ENCODE results near the gene SREBF1. TPM values are rescaled to one million over a fixed set of nuclear protein-coding genes. Genes with fewer than 3 reads are reported as not detected.

SREBF1 gene
- polyA plus RNA-seq, 1 of the 3 experiments (the other 2 are of a cell fraction), result 20.4 TPM

GRCh38 chr17:17772231-17772630 is 64.6 kb downstream of the SREBF1 start:
- H3K9ac ChIP-seq, result no peak overlapping the region
- H3K27ac ChIP-seq (ENCODE audit: low read depth in 2 of 2, low read length in 1 of 2), result no peak overlapping the region
- no peaks in the 10 kb centered on the region for H3K9me2 ChIP-seq
- CTCF ChIA-PET, result interaction anchor here (1.2 kb wide), 1 partner anchor 22 kb away, joined by 3 read pairs; no protein-coding TSS in a partner anchor
- H3K36me3 ChIP-seq (replicated peaks in 1 of 2; ENCODE audit: control insufficient read depth in 1 of 2, insufficient read depth in 2 of 2, low read length in 1 of 2), result no peaks in the 10 kb centered on the region
- TF ChIP-seq PBX3 (IDR thresholded peaks at IDR 0.05) (no peak), SMC3 (IDR thresholded peaks at IDR 0.05; ENCODE audit: low read depth, low read length) (no peak), RFX5 (IDR thresholded peaks at IDR 0.05; ENCODE audit: low read length) (no peak), MAX (IDR thresholded peaks at IDR 0.05; ENCODE audit: low read depth) (no peak), USF2 (IDR thresholded peaks at IDR 0.05; ENCODE audit: borderline replicate concordance, low read depth, low read length) (no peak), RCOR1 (IDR thresholded peaks at IDR 0.05; ENCODE audit: low read length) (no peak), TEAD4 (IDR thresholded peaks at IDR 0.05; ENCODE audit: borderline replicate concordance, insufficient read depth) (no peak), ELF1 (IDR thresholded peaks at IDR 0.05) (no peak), EZH2phosphoT487 (IDR thresholded peaks at IDR 0.05; ENCODE audit: borderline replicate concordance, low read depth) (no peak), NFIC (IDR thresholded peaks at IDR 0.05; ENCODE audit: borderline replicate concordance) (no peak), FOXJ3 (CRISPR knock-in tag; IDR thresholded peaks at IDR 0.05) (no peak), POLR2AphosphoS5 (IDR thresholded peaks at IDR 0.05; ENCODE audit: low read depth, low read length) (no peak), FOSL2 (IDR thresholded peaks at IDR 0.05; ENCODE audit: borderline replicate concordance, low read depth) (no peak), CHD2 (IDR thresholded peaks at IDR 0.05; ENCODE audit: low read length, partially characterized antibody) (no peak), REST (IDR thresholded peaks at IDR 0.05; ENCODE audit: low read depth, low read length) (no peak), NRF1 (IDR thresholded peaks at IDR 0.05; ENCODE audit: low read depth, low read length) (no peak), YY1 (IDR thresholded peaks at IDR 0.05; ENCODE audit: low read depth) (no peak), TCF12 (IDR thresholded peaks at IDR 0.05) (no peak), SIN3A (IDR thresholded peaks at IDR 0.05; ENCODE audit: borderline replicate concordance, low read depth, low read length) (no peak)
- 80% methylated on average over 3 of the region's 3 CpGs for WGBS (ENCODE audit: low lambda C conversion rate)
- POLR2A ChIA-PET, result no interaction called here
- no peak overlapping the region for H2AFZ ChIP-seq (ENCODE audit: low read depth)
- peaks cover 29% of the 10 kb centered on the region; the same call in 1 of the 2 replicates for H3K79me2 ChIP-seq (ENCODE audit: insufficient read depth)
- H4K20me1 ChIP-seq (ENCODE audit: insufficient read depth), result peaks cover 88% of the 10 kb centered on the region
- H3K9me3 ChIP-seq, result no peaks in the 10 kb centered on the region
- H3K27me3 ChIP-seq (ENCODE audit: insufficient read depth), result no peaks in the 10 kb centered on the region
- DNase-seq, result no peak
- peaks cover 7 to 55% of the 10 kb centered on the region in 2 experiments; a peak in 2 of 4 replicates for H3K4me1 ChIP-seq (ENCODE audit: control insufficient read depth in 1 of 2, insufficient read depth in 2 of 2, low read depth in 1 of 2, low read length in 1 of 2)
- H3F3A ChIP-seq (replicated peaks; ENCODE audit: insufficient read depth), result no peaks in the 10 kb centered on the region
- H3K4me3 ChIP-seq (ENCODE audit: low read depth in 2 of 2, low read length in 1 of 2), result no peak overlapping the region
- no peak overlapping the region for H3K4me2 ChIP-seq
